ENCODE data around the gene HSFY2.
"Not testable (repeated sequence)": the region's sequence is repeated elsewhere in the genome, so short reads cannot be mapped to it uniquely, and the experiment has no call there.

- not testable (repeated sequence) for TF ChIP-seq POLR2A (IDR thresholded peaks at IDR 0.05; ENCODE audit: low read depth, low read length); CTCF (IDR thresholded peaks at IDR 0.05; ENCODE audit: extremely low read depth in 1 of 2, insufficient read depth in 1 of 2, low read depth in 1 of 2, low read length in 2 of 2); EZH2 (IDR thresholded peaks at IDR 0.05; ENCODE audit: borderline replicate concordance, low read depth, low read length, severe bottlenecking); POLR2AphosphoS5 (IDR thresholded peaks at IDR 0.05; ENCODE audit: insufficient read depth, low read depth, low read length)
Measured at GRCh38 chrY:18815751-18816150, 42.2 kb upstream of the HSFY2 start.

All from endothelial cell of umbilical vein (primary cell).